H1 (cell line): ENCODE results near the gene LTBP4.

Experiments used
- CHD1 ChIP-seq: IDR thresholded peaks from 2 replicates; pipeline ENCODE4 v1.6.1; 2012; ENCODE audit warnings: low read depth, low read length, improper control_type of control experiment
- CREB1 ChIP-seq: IDR thresholded peaks from 2 replicates; pipeline ENCODE4 v1.6.1; 2012; ENCODE audit warnings: inconsistent platforms
- GABPA ChIP-seq: IDR thresholded peaks from 2 replicates; pipeline ENCODE4 v1.6.1; 2011; ENCODE audit warnings: mild to moderate bottlenecking, low read length, moderate library complexity, borderline replicate concordance; ENCODE audit not compliant: insufficient read depth
- POLR2A ChIP-seq, 2 experiments: IDR thresholded peaks; 1 replicate in 1 of 2; 2 replicates in 1 of 2; pipeline ENCODE4 v1.6.1; 2011; ENCODE audit warnings: low read depth in 2 of 2, low read length in 2 of 2, mild to moderate bottlenecking in 2 of 2; ENCODE audit errors: control extremely low read depth in 1 of 2
- POLR2AphosphoS5 ChIP-seq: IDR thresholded peaks from 2 replicates; pipeline ENCODE4 v1.6.1; 2011; ENCODE audit warnings: low read depth, low read length
- RNF2 ChIP-seq: fragments of 200-900, 300-1000 bp; sonication (generic); IDR thresholded peaks from 2 replicates; pipeline ENCODE4 v1.7.1; 2016; ENCODE audit warnings: borderline replicate concordance, low read depth, mild to moderate bottlenecking, antibody characterized with exemption, low read length; ENCODE audit not compliant: poor library complexity, severe bottlenecking; ENCODE audit errors: missing control alignments
- TF ChIP-seq, protein P1 (sequence below), 3 experiments: IDR thresholded peaks; 1 replicate in 2 of 3; 2 replicates in 1 of 3; pipeline versions ENCODE4 v1.5.1 to v1.6.1; 2011; ENCODE audit warnings: low read length in 3 of 3, mild to moderate bottlenecking in 3 of 3, inconsistent platforms in 2 of 3, low read depth in 1 of 3, moderate library complexity in 1 of 3; ENCODE audit not compliant: insufficient read depth in 1 of 3; ENCODE audit errors: control extremely low read depth in 1 of 3
- TF ChIP-seq, protein P2 (sequence below): IDR thresholded peaks from 2 replicates; pipeline ENCODE4 v1.6.1; 2012; ENCODE audit warnings: inconsistent platforms
- TF ChIP-seq, protein P3 (sequence below): IDR thresholded peaks from 2 replicates; pipeline ENCODE4 v1.6.1; 2012; ENCODE audit warnings: inconsistent platforms

DNA sequence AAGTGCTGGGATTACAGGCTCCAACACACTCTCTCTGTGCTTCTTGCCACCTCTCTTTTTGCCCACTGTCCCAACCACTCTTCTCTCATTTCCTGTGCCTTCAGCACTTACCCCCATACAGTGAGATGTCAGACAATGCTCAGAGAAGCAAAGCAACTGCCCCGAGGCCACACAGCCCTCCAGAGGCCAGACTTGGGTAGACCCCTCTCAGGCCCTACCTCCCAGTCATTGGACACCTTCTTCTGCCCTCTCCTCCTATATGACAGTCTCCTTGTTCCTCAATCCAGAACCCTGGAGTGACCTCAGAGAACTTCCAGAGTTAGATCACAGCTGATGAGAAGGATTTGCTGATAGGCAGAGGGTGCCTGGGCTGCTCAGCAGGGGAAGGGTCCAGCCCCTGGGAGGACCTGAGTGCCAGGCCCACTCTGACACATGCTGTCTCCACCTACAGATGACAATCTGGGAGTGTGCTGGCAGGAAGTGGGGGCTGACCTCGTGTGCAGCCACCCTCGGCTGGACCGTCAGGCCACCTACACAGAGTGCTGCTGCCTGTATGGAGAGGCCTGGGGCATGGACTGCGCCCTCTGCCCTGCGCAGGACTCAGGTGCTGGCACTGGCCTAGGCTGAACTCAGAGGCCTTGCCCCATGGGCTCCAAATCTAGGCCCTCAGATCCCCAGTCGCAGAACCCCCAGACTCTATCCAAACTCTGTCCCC, 24.4 kb downstream of the LTBP4 start:
- TF ChIP-seq CHD1 (no peak), CREB1 (no peak), GABPA (no peak), RNF2 (no peak), POLR2AphosphoS5 (no peak), POLR2A (IDR thresholded peaks at IDR 0.05; ENCODE audit: control extremely low read depth in 1 of 2, low read depth in 2 of 2, low read length in 2 of 2) (no peak)
- TF ChIP-seq, protein P1, sequence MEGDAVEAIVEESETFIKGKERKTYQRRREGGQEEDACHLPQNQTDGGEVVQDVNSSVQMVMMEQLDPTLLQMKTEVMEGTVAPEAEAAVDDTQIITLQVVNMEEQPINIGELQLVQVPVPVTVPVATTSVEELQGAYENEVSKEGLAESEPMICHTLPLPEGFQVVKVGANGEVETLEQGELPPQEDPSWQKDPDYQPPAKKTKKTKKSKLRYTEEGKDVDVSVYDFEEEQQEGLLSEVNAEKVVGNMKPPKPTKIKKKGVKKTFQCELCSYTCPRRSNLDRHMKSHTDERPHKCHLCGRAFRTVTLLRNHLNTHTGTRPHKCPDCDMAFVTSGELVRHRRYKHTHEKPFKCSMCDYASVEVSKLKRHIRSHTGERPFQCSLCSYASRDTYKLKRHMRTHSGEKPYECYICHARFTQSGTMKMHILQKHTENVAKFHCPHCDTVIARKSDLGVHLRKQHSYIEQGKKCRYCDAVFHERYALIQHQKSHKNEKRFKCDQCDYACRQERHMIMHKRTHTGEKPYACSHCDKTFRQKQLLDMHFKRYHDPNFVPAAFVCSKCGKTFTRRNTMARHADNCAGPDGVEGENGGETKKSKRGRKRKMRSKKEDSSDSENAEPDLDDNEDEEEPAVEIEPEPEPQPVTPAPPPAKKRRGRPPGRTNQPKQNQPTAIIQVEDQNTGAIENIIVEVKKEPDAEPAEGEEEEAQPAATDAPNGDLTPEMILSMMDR (IDR thresholded peaks at IDR 0.05; ENCODE audit: control extremely low read depth in 1 of 3, insufficient read depth in 1 of 3, low read depth in 1 of 3, low read length in 3 of 3): no peak
- TF ChIP-seq, protein P2, sequence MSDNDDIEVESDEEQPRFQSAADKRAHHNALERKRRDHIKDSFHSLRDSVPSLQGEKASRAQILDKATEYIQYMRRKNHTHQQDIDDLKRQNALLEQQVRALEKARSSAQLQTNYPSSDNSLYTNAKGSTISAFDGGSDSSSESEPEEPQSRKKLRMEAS: no peak
- TF ChIP-seq, protein P3, sequence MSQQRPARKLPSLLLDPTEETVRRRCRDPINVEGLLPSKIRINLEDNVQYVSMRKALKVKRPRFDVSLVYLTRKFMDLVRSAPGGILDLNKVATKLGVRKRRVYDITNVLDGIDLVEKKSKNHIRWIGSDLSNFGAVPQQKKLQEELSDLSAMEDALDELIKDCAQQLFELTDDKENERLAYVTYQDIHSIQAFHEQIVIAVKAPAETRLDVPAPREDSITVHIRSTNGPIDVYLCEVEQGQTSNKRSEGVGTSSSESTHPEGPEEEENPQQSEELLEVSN: no peak
